ENCODE measurements around the gene SPATS2L.

Gene SPATS2L

GRCh38 chr2:200302940-200303727 is 3.4 kb upstream of the SPATS2L start:
- DNase-seq (ENCODE audit: insufficient read length, low spot score) (peak; percentile 49), FAIRE-seq (peak; percentile 99)
- TF ChIP-seq POLR2A (IDR thresholded peaks at IDR 0.05; ENCODE audit: low read depth, low read length): no peak

GRCh38 chr2:200305797-200306195 is 697 bp upstream of the SPATS2L start:
- no peak for DNase-seq (ENCODE audit: insufficient read length, low spot score)
- peak; percentile 41 for FAIRE-seq
- no peak for TF ChIP-seq POLR2A (IDR thresholded peaks at IDR 0.05; ENCODE audit: low read depth, low read length)

GRCh38 chr2:200306931-200307723 is 634 bp downstream of the SPATS2L start:
- DNase-seq (ENCODE audit: insufficient read length, low spot score): no peak
- TF ChIP-seq POLR2A (IDR thresholded peaks at IDR 0.05; ENCODE audit: low read depth, low read length): 0 out of 2 replicates have a peak, but pooled peaks have one; percentile 42
- FAIRE-seq: no peak

GRCh38 chr2:200307724-200308545 is 1.4 kb downstream of the SPATS2L start:
- TF ChIP-seq POLR2A (IDR thresholded peaks at IDR 0.05; ENCODE audit: low read depth, low read length): no peak
- peak; percentile 62 for FAIRE-seq
- DNase-seq (ENCODE audit: insufficient read length, low spot score): no peak

DNA sequence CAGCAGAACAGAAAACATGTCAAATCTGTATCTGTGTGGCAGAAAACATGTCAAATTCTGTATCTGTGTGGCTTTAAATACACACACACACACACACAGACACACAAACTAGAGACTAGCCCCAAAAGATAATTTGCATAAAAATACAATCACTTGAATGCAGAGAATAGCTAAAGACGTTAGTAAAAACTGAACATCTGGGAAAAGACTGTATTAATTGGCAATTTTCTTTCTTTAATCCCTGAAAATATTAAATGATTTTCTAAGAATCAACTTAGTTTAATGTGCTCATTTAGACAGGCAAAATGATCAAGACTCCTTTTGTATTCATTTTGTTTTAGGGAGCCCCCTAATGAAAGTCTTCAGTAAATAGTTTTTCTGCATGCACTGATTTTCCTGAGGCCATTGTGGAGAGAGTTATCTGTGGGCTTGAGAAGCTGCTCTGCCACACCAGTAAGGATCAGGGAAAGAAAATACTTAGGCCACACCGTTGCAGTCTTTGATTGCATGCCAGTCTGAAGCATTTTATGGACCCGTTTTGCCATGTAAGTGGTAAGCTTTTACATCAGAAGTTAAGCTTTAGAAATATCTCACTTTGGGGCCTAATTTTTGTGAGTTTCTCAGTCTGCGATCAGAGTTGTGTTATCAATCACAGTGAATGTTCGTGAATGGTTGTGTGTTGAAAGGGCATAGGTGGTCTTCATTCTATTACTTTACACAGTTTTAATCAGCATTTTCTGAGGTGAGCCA is 2.2 kb downstream of the SPATS2L start:
- FAIRE-seq (peak; percentile 87), DNase-seq (ENCODE audit: insufficient read length, low spot score) (no peak)
- no peak for TF ChIP-seq POLR2A (IDR thresholded peaks at IDR 0.05; ENCODE audit: low read depth, low read length)

GRCh38 chr2:200309296-200310049 is 3.0 kb downstream of the SPATS2L start:
- FAIRE-seq: no peak
- TF ChIP-seq POLR2A (IDR thresholded peaks at IDR 0.05; ENCODE audit: low read depth, low read length): no peak
- DNase-seq (ENCODE audit: insufficient read length, low spot score): no peak

- DNase-seq (ENCODE audit: insufficient read length, low spot score) (no peak), FAIRE-seq (no peak)
- no peak for TF ChIP-seq POLR2A (IDR thresholded peaks at IDR 0.05; ENCODE audit: low read depth, low read length)
Measured at GRCh38 chr2:200310545-200310971, 4.1 kb downstream of the SPATS2L start.

DNA sequence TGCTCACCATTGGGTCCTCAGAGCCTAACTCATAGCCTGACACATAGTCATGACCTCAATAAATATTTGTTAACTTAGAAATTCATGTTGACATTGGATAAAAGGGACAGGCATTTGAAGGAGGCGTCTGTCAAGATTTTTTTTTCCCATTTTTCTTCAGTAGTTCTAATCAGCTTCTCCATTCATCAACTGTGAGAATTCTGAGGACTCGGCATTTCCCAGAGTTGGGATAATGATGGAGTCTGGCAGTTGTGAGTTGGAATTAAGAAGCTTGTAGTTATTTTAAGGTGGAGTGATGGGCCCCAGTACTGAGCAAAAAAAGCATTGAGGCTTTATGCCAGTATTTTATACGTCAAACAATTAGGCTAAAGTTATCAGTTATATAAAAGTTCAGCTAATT is 4.6 kb downstream of the SPATS2L start:
- TF ChIP-seq POLR2A (IDR thresholded peaks at IDR 0.05; ENCODE audit: low read depth, low read length): no peak
- FAIRE-seq (no peak), DNase-seq (ENCODE audit: insufficient read length, low spot score) (no peak)

DNA sequence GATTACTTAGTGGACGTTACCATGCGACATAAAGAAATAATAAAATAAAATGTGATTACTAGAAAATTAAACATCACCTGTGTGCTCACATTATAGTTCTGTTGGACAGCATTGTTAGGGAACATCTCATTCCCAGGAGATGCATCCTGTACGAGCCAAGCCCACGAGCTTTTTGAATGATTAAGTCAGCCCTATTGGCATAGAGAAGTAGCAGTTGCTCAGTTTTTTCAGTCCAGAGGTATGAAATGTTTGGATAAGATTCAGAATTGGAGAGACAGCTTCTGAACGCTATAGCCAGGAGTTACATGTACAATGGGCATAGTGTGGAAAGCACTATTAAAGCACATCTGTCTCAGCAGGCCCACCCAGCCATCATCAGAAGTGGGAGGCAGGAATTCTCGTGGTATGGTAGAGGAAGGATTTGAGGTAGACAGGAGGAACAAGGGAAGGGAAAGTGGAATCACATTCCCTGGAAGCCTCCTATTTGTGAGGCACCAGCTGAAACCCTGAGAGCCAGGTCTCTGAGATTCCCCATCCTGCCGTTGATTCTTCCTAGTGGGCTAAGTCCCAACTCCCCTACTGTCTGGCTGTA is 8.6 kb downstream of the SPATS2L start:
- TF ChIP-seq POLR2A (IDR thresholded peaks at IDR 0.05; ENCODE audit: low read depth, low read length): no peak
- FAIRE-seq: no peak
- no peak for DNase-seq (ENCODE audit: insufficient read length, low spot score)

GRCh38 chr2:200317975-200318374 is 11.5 kb downstream of the SPATS2L start:
- FAIRE-seq: no peak
- no peak for TF ChIP-seq POLR2A (IDR thresholded peaks at IDR 0.05; ENCODE audit: low read depth, low read length)
- DNase-seq (ENCODE audit: insufficient read length, low spot score): no peak

DNA sequence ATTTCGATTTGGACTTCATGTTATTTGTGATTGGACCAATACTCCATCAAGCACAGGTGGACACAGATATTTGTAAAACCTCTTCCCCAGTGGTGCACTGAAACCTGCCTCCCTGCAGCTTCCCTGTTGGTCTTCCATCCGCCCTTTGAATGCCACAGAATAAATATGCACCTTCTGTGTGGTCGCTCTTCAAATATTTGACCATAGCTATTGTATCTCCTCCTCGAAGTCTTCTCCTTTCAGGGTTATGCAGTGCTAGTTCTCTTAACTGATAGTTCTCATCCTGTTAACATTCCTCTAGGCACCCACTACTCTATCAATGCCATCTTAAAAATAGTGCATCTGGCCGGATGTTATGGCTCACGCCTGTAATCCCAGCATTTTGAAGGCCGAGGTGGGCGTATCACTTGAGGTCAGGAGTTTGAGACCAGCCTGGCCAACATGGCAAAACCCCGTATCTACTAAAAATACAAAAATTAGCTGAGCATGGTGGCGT is 12.5 kb downstream of the SPATS2L start:
- TF ChIP-seq POLR2A (IDR thresholded peaks at IDR 0.05; ENCODE audit: low read depth, low read length): no peak
- FAIRE-seq: no peak
- DNase-seq (ENCODE audit: insufficient read length, low spot score): no peak

Data from H54 (cell line).